HL-60 (cell line): ENCODE data around the gene WNT7A.

Experiments used
- DNase-seq, 2 experiments: peaks; one replicate each; pipeline ENCODE4 v3.0.0-alpha.2; 2010 to 2020; ENCODE audit warnings: low read depth in 1 of 2, low spot score in 1 of 2
- H3K27ac ChIP-seq: fragments of 250-450 bp; sonication (Bioruptor Pico); replicated peaks from 2 replicates; pipeline ENCODE4 v1.5.1; 2020; ENCODE audit warnings: mild to moderate bottlenecking, moderate library complexity
- H3K27me3 ChIP-seq: fragments of 250-450 bp; sonication (Bioruptor Pico); 2 replicates; pipeline ENCODE4 v1.5.1; 2021; ENCODE audit warnings: mild to moderate bottlenecking, moderate library complexity; ENCODE audit not compliant: insufficient read depth, poor library complexity, severe bottlenecking
- H3K4me3 ChIP-seq: replicated peaks from 2 replicates; pipeline ENCODE4 v1.5.1; 2011; ENCODE audit warnings: mild to moderate bottlenecking, control low read depth, low read length; ENCODE audit not compliant: insufficient read depth
- CTCF ChIP-seq: IDR thresholded peaks from one replicate; pipeline ENCODE4 v1.5.1; 2011; ENCODE audit warnings: low read length, control low read depth, inconsistent platforms; ENCODE audit not compliant: insufficient read depth
- GABPA ChIP-seq: IDR thresholded peaks from 2 replicates; pipeline ENCODE4 v1.6.1; 2012; ENCODE audit warnings: low read depth
- POLR2AphosphoS5 ChIP-seq: IDR thresholded peaks from 2 replicates; pipeline ENCODE4 v1.6.1; 2012; ENCODE audit warnings: low read depth
- REST ChIP-seq: IDR thresholded peaks from 2 replicates; pipeline ENCODE4 v1.6.1; 2012; ENCODE audit warnings: low read depth; ENCODE audit not compliant: insufficient replicate concordance
- SPI1 ChIP-seq: IDR thresholded peaks from 2 replicates; pipeline ENCODE4 v1.6.1; 2012; ENCODE audit warnings: low read depth, mild to moderate bottlenecking, borderline replicate concordance

Gene WNT7A

GRCh38 chr3:13870902-13871301 lies 9.0 kb downstream of the WNT7A start:
- Histone ChIP-seq H3K27ac (no peak overlapping the region), H3K4me3 (no peak overlapping the region), H3K27me3 (peaks cover 2% of the 10 kb centered on the region)
- DNase-seq = no peak
- TF ChIP-seq REST (no peak), CTCF (no peak), GABPA (no peak), SPI1 (no peak), POLR2AphosphoS5 (no peak)

DNA sequence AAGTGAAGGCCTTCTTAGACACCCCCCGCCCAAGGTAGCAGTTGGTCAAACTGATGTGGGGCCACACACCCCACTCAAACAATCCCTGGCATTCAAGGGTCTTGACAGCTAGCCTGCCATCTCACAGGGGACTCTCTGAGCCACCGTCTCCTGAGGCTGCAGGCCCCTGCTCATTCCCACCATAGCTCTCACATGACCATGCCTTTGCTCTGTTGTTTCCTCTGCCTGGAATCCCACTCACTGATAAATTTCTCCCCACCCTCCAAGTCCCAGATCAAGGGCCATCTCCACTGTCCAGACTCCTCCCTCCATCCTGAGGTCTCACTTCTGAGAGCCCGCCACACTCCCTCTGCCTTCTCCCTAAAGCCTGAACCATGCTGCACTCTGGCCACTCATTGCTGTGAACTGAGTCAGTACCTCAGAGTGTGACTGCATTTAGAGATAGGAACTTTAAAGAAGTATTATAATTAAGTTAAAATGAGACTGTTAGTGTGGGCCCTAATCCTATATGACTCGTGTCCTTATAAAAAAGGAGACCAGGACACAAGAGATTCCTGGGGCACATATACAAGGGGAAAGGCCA lies 10.0 kb downstream of the WNT7A start:
- no peak overlapping the region for H3K27ac ChIP-seq
- TF ChIP-seq GABPA (no peak), REST (no peak)
- DNase-seq = no peak
- no peak overlapping the region for H3K4me3 ChIP-seq
- H3K27me3 ChIP-seq = peaks cover 2% of the 10 kb centered on the region

DNA sequence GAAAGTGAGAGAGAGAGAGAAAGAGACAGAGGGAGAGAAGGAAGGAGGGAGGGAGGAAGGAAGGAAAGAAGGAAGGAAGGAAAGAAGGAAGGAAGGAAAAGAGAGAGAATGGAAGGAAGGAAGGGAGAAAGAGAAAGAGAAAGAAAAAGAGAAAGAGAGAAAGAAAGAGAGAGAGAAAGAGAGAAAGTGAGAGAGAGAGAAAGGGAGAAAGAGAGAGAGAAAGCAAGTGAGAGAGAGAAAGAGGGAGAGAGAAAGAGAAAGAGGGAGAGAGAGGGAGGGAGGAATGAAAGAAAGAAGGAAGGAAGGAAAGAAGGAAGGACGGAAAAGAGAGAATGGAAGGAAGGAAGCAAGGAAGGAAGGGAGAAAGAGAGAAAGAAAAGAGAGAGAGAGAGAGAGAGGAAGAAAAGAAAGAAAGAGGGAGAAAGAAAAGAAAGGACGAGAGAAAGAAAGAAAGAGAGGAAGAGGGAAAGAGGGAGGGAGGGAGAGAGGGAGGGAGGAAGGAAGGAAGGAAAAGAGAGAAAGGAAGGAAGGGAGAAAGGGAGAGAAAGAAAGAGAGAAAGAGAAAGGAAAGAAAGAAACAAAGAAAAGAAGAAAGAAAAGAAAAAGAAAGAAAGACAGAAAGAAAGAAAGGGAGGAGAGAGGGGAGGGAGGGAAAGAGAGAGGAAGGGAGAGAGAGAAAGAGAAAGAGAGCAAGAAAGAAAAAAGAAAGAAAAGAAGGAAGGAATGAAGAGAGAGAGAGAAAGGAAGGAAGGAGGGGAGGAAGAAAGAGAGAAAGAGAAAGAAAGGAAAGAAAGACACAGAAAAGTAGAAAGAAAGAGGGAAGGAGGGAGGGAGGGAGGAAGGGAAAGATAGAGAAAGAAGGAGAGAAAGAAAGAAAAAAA lies 10.8 kb downstream of the WNT7A start:
- no peak for TF ChIP-seq GABPA
- no peak for DNase-seq

DNA sequence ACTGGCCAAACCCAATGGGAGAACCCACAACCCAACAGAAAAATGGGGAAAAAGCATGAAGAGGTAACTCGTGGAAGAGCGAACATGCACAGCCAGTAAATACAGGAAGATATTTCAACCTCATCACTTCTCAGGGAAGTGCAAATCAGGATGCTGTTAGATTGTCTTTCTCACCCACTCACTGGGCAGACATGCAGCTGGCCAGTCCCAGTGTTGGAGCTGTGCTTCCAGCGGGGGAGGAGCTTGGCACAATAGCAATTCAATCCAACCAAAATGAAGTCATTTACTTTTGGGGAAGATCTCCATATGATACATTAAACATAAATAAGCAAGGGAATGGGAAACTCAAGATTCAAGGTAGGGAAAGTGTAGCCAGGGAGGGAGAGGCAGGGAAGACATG lies 12.1 kb downstream of the WNT7A start:
- peaks cover 2% of the 10 kb centered on the region for H3K27me3 ChIP-seq
- no peak for TF ChIP-seq GABPA
- TF ChIP-seq POLR2AphosphoS5 = no peak
- no peak for TF ChIP-seq SPI1
- no peak for TF ChIP-seq REST
- TF ChIP-seq CTCF = no peak
- H3K4me3 ChIP-seq = no peak overlapping the region
- H3K27ac ChIP-seq = no peak overlapping the region
- DNase-seq = no peak

More for the DNA sequence above, 10.8 kb downstream of the WNT7A start:
- Histone ChIP-seq H3K27me3 (peaks cover 2% of the 10 kb centered on the region), H3K4me3 (no peak overlapping the region), H3K27ac (no peak overlapping the region)
